ENCODE measurements around the gene RYR2.

DNA sequence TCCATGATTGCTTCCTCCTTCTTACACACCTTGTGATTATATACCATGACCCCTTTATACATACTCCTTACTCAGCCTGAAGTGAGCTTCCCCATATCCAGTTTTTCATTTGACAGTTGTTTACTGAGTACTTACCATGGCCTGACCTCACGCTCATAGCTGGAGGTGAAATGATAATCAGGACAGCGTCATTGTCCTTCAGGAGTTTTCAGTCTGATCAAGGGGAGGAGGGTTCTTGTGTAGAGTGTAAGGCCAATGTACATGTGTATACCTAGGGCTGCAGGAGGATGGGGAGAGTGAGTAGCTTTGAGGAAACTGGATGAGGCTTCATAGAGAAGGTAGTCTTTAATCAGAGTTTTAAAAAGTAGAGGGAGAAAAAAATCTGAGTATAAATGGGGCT lies 325.8 kb downstream of the RYR2 start:
- TF ChIP-seq CTCF (conservative IDR thresholded peaks at IDR 0.05; ENCODE audit: low read depth, low read length) (no peak), EZH2 (IDR thresholded peaks at IDR 0.05; ENCODE audit: borderline replicate concordance, low read depth, low read length, poor library complexity, severe bottlenecking) (no peak)

Measured in A673 (cell line).